K562 (cell line): ENCODE results near the gene KRTAP10-8.

ENCODE experiments used
- EZH2 ChIP-seq: IDR thresholded peaks from 2 replicates; pipeline ENCODE4 v1.6.1; 2012; ENCODE audit warnings: low read depth, mild to moderate bottlenecking, inconsistent platforms, low read length, borderline replicate concordance
- HDAC2 ChIP-seq: fragments of 450-650 bp; IDR thresholded peaks from 2 replicates; pipeline ENCODE4 v1.6.1; 2016; ENCODE audit warnings: mild to moderate bottlenecking
- MEF2A ChIP-seq: IDR thresholded peaks from 2 replicates; pipeline ENCODE4 v1.6.1; 2011; ENCODE audit warnings: low read depth, mild to moderate bottlenecking, low read length, moderate library complexity; ENCODE audit not compliant: control insufficient read depth
- POLR2A ChIP-seq: fragments of 450-650 bp; conservative IDR thresholded peaks from 2 replicates; pipeline ENCODE4 v1.6.1; 2016
- SIN3A ChIP-seq, 2 experiments: fragments of 150-350 bp in 1 of 2; IDR thresholded peaks; 2 replicates each; pipeline ENCODE4 v1.6.1; 2011 to 2016; ENCODE audit warnings: borderline replicate concordance in 2 of 2, low read depth in 2 of 2, low read length in 2 of 2, mild to moderate bottlenecking in 2 of 2, moderate library complexity in 2 of 2; ENCODE audit not compliant: control insufficient read depth in 1 of 2
- SP1 ChIP-seq: sonication (generic); formaldehyde crosslinking; IDR thresholded peaks from 2 replicates; pipeline ENCODE4 v1.8.1; 2022; ENCODE audit warnings: mild to moderate bottlenecking, missing genetic modification reagents
- ZNF24 ChIP-seq: fragments of 450-650 bp; IDR thresholded peaks from 2 replicates; pipeline ENCODE4 v1.6.1; 2016
- TF ChIP-seq, protein P1 (sequence below), 3 experiments: IDR thresholded peaks in 2 of 3; conservative IDR thresholded peaks in 1 of 3; 2 replicates each; pipeline ENCODE4 v1.5.1; 2011 to 2012; ENCODE audit warnings: low read length in 3 of 3, mild to moderate bottlenecking in 3 of 3, control low read depth in 2 of 3, improper control_type of control experiment in 1 of 3, inconsistent platforms in 1 of 3, low read depth in 1 of 3, mixed read lengths in 1 of 3, moderate library complexity in 1 of 3; ENCODE audit not compliant: insufficient read depth in 2 of 3
- TF ChIP-seq, protein P2 (sequence below), 2 experiments: fragments of 450-650 bp; formaldehyde crosslinking in 1 of 2; IDR thresholded peaks; 2 replicates each; pipeline versions ENCODE4 v1.4.0 to v1.6.1; 2014 to 2020; ENCODE audit warnings: mild to moderate bottlenecking in 2 of 2, borderline replicate concordance in 1 of 2, low read depth in 1 of 2
- TF ChIP-seq, protein P3 (sequence below): IDR thresholded peaks from 2 replicates; pipeline ENCODE4 v1.6.1; 2011; ENCODE audit warnings: borderline replicate concordance, low read depth, mild to moderate bottlenecking, moderate library complexity, low read length; ENCODE audit not compliant: insufficient read depth, poor library complexity, severe bottlenecking
- TF ChIP-seq, protein P4 (sequence below): sonication (generic); formaldehyde crosslinking; IDR thresholded peaks from 2 replicates; pipeline ENCODE4 v1.9.0; 2022; ENCODE audit warnings: mild to moderate bottlenecking, missing genetic modification reagents

DNA sequence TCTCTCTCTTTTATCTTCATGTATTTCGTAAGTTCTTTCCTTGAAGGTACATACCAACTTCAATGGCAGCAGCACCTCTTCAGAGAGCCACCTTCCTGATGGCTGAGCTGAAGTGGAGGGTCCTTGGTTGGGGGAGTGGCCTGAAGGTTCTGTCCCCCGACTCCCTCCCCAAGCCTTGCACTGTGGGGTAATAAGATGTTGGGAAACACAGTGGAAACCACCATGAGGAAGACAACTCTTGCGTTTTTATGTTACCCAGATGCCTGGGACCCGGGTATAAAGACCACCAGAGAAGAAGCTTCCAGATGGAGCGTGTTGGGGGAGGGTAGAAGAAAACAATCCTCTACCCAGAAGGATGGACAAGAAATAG lies 46.6 kb downstream of the KRTAP10-8 start:
- TF ChIP-seq, protein P1, sequence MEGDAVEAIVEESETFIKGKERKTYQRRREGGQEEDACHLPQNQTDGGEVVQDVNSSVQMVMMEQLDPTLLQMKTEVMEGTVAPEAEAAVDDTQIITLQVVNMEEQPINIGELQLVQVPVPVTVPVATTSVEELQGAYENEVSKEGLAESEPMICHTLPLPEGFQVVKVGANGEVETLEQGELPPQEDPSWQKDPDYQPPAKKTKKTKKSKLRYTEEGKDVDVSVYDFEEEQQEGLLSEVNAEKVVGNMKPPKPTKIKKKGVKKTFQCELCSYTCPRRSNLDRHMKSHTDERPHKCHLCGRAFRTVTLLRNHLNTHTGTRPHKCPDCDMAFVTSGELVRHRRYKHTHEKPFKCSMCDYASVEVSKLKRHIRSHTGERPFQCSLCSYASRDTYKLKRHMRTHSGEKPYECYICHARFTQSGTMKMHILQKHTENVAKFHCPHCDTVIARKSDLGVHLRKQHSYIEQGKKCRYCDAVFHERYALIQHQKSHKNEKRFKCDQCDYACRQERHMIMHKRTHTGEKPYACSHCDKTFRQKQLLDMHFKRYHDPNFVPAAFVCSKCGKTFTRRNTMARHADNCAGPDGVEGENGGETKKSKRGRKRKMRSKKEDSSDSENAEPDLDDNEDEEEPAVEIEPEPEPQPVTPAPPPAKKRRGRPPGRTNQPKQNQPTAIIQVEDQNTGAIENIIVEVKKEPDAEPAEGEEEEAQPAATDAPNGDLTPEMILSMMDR (IDR thresholded peaks at IDR 0.05 in 2 of 3, conservative IDR thresholded peaks at IDR 0.05 in 1 of 3; ENCODE audit: insufficient read depth in 2 of 3, low read depth in 1 of 3, low read length in 3 of 3), result no peak
- TF ChIP-seq ZNF24 (no peak), POLR2A (no peak), HDAC2 (no peak), EZH2 (no peak), SIN3A (IDR thresholded peaks at IDR 0.05; ENCODE audit: borderline replicate concordance in 2 of 2, control insufficient read depth in 1 of 2, low read depth in 2 of 2, low read length in 2 of 2) (no peak), SP1 (no peak), MEF2A (no peak)
- TF ChIP-seq, protein P2, sequence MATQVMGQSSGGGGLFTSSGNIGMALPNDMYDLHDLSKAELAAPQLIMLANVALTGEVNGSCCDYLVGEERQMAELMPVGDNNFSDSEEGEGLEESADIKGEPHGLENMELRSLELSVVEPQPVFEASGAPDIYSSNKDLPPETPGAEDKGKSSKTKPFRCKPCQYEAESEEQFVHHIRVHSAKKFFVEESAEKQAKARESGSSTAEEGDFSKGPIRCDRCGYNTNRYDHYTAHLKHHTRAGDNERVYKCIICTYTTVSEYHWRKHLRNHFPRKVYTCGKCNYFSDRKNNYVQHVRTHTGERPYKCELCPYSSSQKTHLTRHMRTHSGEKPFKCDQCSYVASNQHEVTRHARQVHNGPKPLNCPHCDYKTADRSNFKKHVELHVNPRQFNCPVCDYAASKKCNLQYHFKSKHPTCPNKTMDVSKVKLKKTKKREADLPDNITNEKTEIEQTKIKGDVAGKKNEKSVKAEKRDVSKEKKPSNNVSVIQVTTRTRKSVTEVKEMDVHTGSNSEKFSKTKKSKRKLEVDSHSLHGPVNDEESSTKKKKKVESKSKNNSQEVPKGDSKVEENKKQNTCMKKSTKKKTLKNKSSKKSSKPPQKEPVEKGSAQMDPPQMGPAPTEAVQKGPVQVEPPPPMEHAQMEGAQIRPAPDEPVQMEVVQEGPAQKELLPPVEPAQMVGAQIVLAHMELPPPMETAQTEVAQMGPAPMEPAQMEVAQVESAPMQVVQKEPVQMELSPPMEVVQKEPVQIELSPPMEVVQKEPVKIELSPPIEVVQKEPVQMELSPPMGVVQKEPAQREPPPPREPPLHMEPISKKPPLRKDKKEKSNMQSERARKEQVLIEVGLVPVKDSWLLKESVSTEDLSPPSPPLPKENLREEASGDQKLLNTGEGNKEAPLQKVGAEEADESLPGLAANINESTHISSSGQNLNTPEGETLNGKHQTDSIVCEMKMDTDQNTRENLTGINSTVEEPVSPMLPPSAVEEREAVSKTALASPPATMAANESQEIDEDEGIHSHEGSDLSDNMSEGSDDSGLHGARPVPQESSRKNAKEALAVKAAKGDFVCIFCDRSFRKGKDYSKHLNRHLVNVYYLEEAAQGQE (IDR thresholded peaks at IDR 0.05; ENCODE audit: borderline replicate concordance), result no peak
- TF ChIP-seq, protein P2 (CRISPR knock-in tag; IDR thresholded peaks at IDR 0.05; ENCODE audit: low read depth), result no peak
- TF ChIP-seq, protein P3, sequence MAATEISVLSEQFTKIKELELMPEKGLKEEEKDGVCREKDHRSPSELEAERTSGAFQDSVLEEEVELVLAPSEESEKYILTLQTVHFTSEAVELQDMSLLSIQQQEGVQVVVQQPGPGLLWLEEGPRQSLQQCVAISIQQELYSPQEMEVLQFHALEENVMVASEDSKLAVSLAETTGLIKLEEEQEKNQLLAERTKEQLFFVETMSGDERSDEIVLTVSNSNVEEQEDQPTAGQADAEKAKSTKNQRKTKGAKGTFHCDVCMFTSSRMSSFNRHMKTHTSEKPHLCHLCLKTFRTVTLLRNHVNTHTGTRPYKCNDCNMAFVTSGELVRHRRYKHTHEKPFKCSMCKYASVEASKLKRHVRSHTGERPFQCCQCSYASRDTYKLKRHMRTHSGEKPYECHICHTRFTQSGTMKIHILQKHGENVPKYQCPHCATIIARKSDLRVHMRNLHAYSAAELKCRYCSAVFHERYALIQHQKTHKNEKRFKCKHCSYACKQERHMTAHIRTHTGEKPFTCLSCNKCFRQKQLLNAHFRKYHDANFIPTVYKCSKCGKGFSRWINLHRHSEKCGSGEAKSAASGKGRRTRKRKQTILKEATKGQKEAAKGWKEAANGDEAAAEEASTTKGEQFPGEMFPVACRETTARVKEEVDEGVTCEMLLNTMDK, result no peak
- TF ChIP-seq, protein P4, sequence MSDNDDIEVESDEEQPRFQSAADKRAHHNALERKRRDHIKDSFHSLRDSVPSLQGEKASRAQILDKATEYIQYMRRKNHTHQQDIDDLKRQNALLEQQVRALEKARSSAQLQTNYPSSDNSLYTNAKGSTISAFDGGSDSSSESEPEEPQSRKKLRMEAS (CRISPR knock-in tag), result no peak
